Skeletal muscle tissue (tissue), 4 donors: ENCODE measurements around the gene HAX1. TPM values are rescaled to one million over a fixed set of nuclear protein-coding genes. Genes with fewer than 3 reads are reported as not detected.
"Not testable (repeated sequence)": the region's sequence is repeated elsewhere in the genome, so short reads cannot be mapped to it uniquely, and the experiment has no call there.

ENCODE experiments used
- H3K27ac ChIP-seq: one replicate; pipeline ENCODE4 v1.7.0; 2013; ENCODE audit warnings: mild to moderate bottlenecking, low read depth, low read length, inconsistent platforms
- H3K27me3 ChIP-seq, 3 donors: one replicate each; pipeline ENCODE4 v1.7.0; 2013; ENCODE audit warnings: low read length in 3 of 3; ENCODE audit not compliant: control insufficient read depth in 3 of 3, insufficient read depth in 3 of 3
- H3K36me3 ChIP-seq, 3 donors: one replicate each; pipeline ENCODE4 v1.7.0; 2013; ENCODE audit warnings: low read length in 3 of 3; ENCODE audit not compliant: control insufficient read depth in 3 of 3, insufficient read depth in 3 of 3
- H3K4me1 ChIP-seq, 3 donors: one replicate each; pipeline ENCODE4 v1.7.0; 2013; ENCODE audit warnings: low read length in 3 of 3, mild to moderate bottlenecking in 3 of 3; ENCODE audit not compliant: control insufficient read depth in 3 of 3, insufficient read depth in 3 of 3
- H3K4me3 ChIP-seq, 3 donors: one replicate each; pipeline ENCODE4 v1.7.0; 2013; ENCODE audit warnings: low read length in 3 of 3
- H3K9ac ChIP-seq, 3 donors: one replicate each; pipeline ENCODE4 v1.7.0; 2013; ENCODE audit warnings: low read length in 3 of 3, mild to moderate bottlenecking in 3 of 3, moderate library complexity in 2 of 3, low read depth in 1 of 3
- H3K9me3 ChIP-seq, 3 donors: one replicate each; pipeline ENCODE4 v1.7.0; 2013; ENCODE audit warnings: low read length in 3 of 3; ENCODE audit not compliant: control insufficient read depth in 3 of 3
- total RNA-seq: library from RNA; depleted of rRNA; stranded (reverse); fragments of >200 nt; gene quantifications from one replicate; pipeline ENCODE4 v1.2.3, GENCODE V29; 2014
- donor health status: Osteomylitis.

Gene HAX1
- total RNA-seq, result 98.6 TPM

GRCh38 chr1:154272217-154272998 lies at the start of gene HAX1:
HAX1 (plus strand) TSS chr1:154272629; CDS start chr1:154272724, 95 bp downstream.
- Histone ChIP-seq H3K9me3 (no peaks in the 10 kb centered on the region), H3K27ac (peak within 1 kb of the TSS; percentile 92), H3K9ac (peak within 1 kb of the TSS; percentile 93 to 100 (median 98)), H3K4me1 (peaks cover 11 to 15% (median 13%) of the 10 kb centered on the region in 3 donors), H3K4me3 (peak within 1 kb of the TSS; percentile 96 to 98 (median 97)), H3K27me3 (no peaks in the 10 kb centered on the region), H3K36me3 (peaks cover 33 to 50% (median 38%) of the 10 kb centered on the region in 3 donors)

- H3K4me3 ChIP-seq, result no peak overlapping the region
- peaks cover 34 to 40% (median 38%) of the 10 kb centered on the region in 3 donors for H3K4me1 ChIP-seq
- peak overlapping the region in 1 of 3 donors; percentile 37 for H3K9ac ChIP-seq
- H3K36me3 ChIP-seq, result peaks cover 3 to 29% (median 17%) of the 10 kb centered on the region in 3 donors
- no peaks in the 10 kb centered on the region for H3K9me3 ChIP-seq
- no peak overlapping the region for H3K27ac ChIP-seq
- H3K27me3 ChIP-seq, result no peaks in the 10 kb centered on the region
Measured at GRCh38 chr1:154222918-154223317, 49.5 kb upstream of the HAX1 start.

GRCh38 chr1:154223621-154224020 lies 48.8 kb upstream of the HAX1 start:
- H3K27ac ChIP-seq, result no peak overlapping the region
- peaks cover 6 to 27% (median 16%) of the 10 kb centered on the region in 3 donors for H3K36me3 ChIP-seq
- H3K9me3 ChIP-seq, result no peaks in the 10 kb centered on the region
- H3K27me3 ChIP-seq, result no peaks in the 10 kb centered on the region
- H3K9ac ChIP-seq, result peak overlapping the region in 1 of 3 donors; percentile 45
- no peak overlapping the region for H3K4me3 ChIP-seq
- H3K4me1 ChIP-seq, result peaks cover 27 to 33% (median 32%) of the 10 kb centered on the region in 3 donors

- Histone ChIP-seq H3K27me3 (no peaks in the 10 kb centered on the region), H3K9ac (no peak overlapping the region), H3K4me1 (peaks cover 17 to 22% (median 22%) of the 10 kb centered on the region in 3 donors), H3K9me3 (no peaks in the 10 kb centered on the region), H3K4me3 (no peak overlapping the region), H3K36me3 (peaks cover 14 to 32% (median 21%) of the 10 kb centered on the region in 3 donors), H3K27ac (no peak overlapping the region)
Measured at GRCh38 chr1:154225370-154225769, 47.1 kb upstream of the HAX1 start.

- not testable (repeated sequence) for H3K9ac ChIP-seq, H3K9me3 ChIP-seq, H3K27ac ChIP-seq, H3K4me3 ChIP-seq, H3K27me3 ChIP-seq, H3K4me1 ChIP-seq
- peaks cover 39 to 61% (median 57%) of the 10 kb centered on the region in 3 donors for H3K36me3 ChIP-seq
Measured at GRCh38 chr1:154231112-154231511, 41.3 kb upstream of the HAX1 start.

GRCh38 chr1:154233127-154233526 lies 39.3 kb upstream of the HAX1 start:
- not testable (repeated sequence) for H3K9me3 ChIP-seq, H3K4me1 ChIP-seq, H3K4me3 ChIP-seq, H3K27ac ChIP-seq, H3K9ac ChIP-seq, H3K27me3 ChIP-seq
- H3K36me3 ChIP-seq, result peaks cover 52 to 70% (median 70%) of the 10 kb centered on the region in 3 donors

GRCh38 chr1:154236855-154237254 lies 35.6 kb upstream of the HAX1 start:
- Histone ChIP-seq H3K4me3 (no peak overlapping the region), H3K27me3 (no peaks in the 10 kb centered on the region), H3K9me3 (no peaks in the 10 kb centered on the region), H3K36me3 (peaks cover 47 to 56% (median 49%) of the 10 kb centered on the region in 3 donors), H3K4me1 (peaks cover 0 to 2% (median 0%) of the 10 kb centered on the region in 3 donors), H3K27ac (no peak overlapping the region), H3K9ac (no peak overlapping the region)

- Histone ChIP-seq H3K27me3 (no peaks in the 10 kb centered on the region), H3K4me3 (no peak overlapping the region), H3K27ac (no peak overlapping the region), H3K9me3 (no peaks in the 10 kb centered on the region), H3K4me1 (peaks cover 0 to 2% (median 0%) of the 10 kb centered on the region in 3 donors), H3K36me3 (peaks cover 46 to 60% (median 53%) of the 10 kb centered on the region in 3 donors), H3K9ac (no peak overlapping the region)
Measured at GRCh38 chr1:154237435-154237834, 35.0 kb upstream of the HAX1 start.

GRCh38 chr1:154237880-154238506 lies 34.4 kb upstream of the HAX1 start:
- H3K27me3 ChIP-seq, result no peaks in the 10 kb centered on the region
- no peak overlapping the region for H3K4me3 ChIP-seq
- H3K27ac ChIP-seq, result no peak overlapping the region
- H3K9me3 ChIP-seq, result no peaks in the 10 kb centered on the region
- no peak overlapping the region for H3K9ac ChIP-seq
- H3K36me3 ChIP-seq, result peaks cover 44 to 65% (median 53%) of the 10 kb centered on the region in 3 donors
- H3K4me1 ChIP-seq, result peaks cover 0 to 2% (median 0%) of the 10 kb centered on the region in 3 donors

- no peak overlapping the region for H3K27ac ChIP-seq
- peaks cover 0 to 2% (median 0%) of the 10 kb centered on the region in 3 donors for H3K4me1 ChIP-seq
- H3K9ac ChIP-seq, result no peak overlapping the region
- no peaks in the 10 kb centered on the region for H3K9me3 ChIP-seq
- peaks cover 50 to 69% (median 64%) of the 10 kb centered on the region in 3 donors for H3K36me3 ChIP-seq
- H3K4me3 ChIP-seq, result no peak overlapping the region
- no peaks in the 10 kb centered on the region for H3K27me3 ChIP-seq
Measured at GRCh38 chr1:154239491-154239890, 32.9 kb upstream of the HAX1 start.
